ENCODE results near the gene ANKMY1. TPM values are rescaled to one million over a fixed set of nuclear protein-coding genes. Genes with fewer than 3 reads are reported as not detected.

The ANKMY1 gene
- total and polyA plus RNA-seq, 2 donors (not counting 1 experiment from before 2014, with no cell fraction given) = 51.7 to 72.1 TPM

DNA sequence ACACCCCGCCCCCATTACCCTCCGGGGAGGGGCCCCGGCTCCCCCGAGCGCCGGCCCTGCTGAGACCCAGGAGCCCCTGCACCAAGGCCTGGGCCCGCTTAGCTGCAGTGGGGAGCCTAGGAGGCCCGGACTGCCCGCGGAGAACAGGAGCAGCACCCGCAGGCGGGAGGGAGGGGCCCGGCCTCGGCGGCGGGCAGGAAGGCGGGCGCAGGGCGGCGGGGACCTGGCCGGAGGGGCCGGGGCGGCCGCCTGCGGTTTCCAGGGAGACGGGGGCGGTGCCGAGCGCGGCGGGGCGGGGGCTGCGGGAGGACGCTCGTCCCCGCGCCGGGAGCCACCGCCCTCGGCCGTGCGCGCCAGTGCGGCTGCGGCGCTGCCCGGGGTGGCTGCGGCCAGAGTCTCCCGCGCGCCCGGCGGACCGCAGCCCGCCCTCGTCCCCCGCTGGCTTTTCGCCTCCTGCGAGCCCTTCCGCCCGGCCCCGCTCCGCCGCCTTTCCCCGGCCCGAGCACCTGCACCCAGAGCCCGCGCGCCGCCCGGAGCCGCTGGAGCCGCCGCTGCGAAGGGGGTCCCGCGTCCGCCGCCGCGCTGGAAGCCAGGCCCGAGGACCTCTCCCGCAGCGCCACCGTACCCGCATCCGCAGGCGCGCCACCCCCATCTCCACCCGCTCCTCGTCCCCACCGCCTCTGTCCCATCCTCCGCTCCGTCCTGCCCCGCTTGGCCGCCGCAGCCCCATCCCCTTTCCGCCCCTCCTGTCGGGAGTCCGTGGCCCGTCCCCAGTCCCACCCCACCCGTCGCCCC is 105.1 kb downstream of the ANKMY1 start:
- Histone ChIP-seq H3K27ac (ENCODE audit: low read length in 2 of 2) (no peak overlapping the region), H4K20me1 (ENCODE audit: control insufficient read depth, insufficient read depth, low read length, poor library complexity, severe bottlenecking) (no peaks in the 10 kb centered on the region), H3K27me3 (replicated peaks in 1 of 4; ENCODE audit: control extremely low read depth in 1 of 4, control insufficient read depth in 3 of 4, insufficient read depth in 4 of 4, low read length in 3 of 4) (peaks cover 0 to 63% (median 27%) of the 10 kb centered on the region in 4 experiments), H2AFZ (ENCODE audit: insufficient read depth, low read depth, low read length, poor library complexity, severe bottlenecking) (peak overlapping the region; percentile 33), H3K4me2 (replicated peaks; ENCODE audit: low read depth, low read length, poor library complexity, severe bottlenecking) (peak overlapping the region; percentile 86), H3K4me1 (ENCODE audit: control insufficient read depth in 2 of 2, insufficient read depth in 2 of 2, low read length in 2 of 2) (peaks cover 26 to 32% of the 10 kb centered on the region in 2 donors), H3K9ac (ENCODE audit: low read length) (peak overlapping the region; percentile 42), H3K36me3 (replicated peaks in 1 of 2; ENCODE audit: control extremely low read depth in 1 of 2, control insufficient read depth in 1 of 2, extremely low read depth in 1 of 2, insufficient read depth in 2 of 2, low read length in 1 of 2) (no peaks in the 10 kb centered on the region), H3K9me3 (ENCODE audit: control extremely low read depth in 1 of 3, control insufficient read depth in 2 of 3, insufficient read depth in 1 of 3, low read length in 2 of 3) (peaks cover 0 to 10% (median 0%) of the 10 kb centered on the region in 3 donors), H3K4me3 (ENCODE audit: control extremely low read depth in 1 of 5, extremely low read depth in 1 of 5, insufficient read depth in 1 of 5, low read depth in 2 of 5, low read length in 4 of 5) (peak overlapping the region in 3 of 5 experiments; percentile 32 to 55 (median 40)), H3K79me2 (ENCODE audit: control insufficient read depth, insufficient read depth, low read length) (no peaks in the 10 kb centered on the region)
- Mint-ChIP-seq H3K4me3 (peak overlapping the region; percentile 68), H3K27me3 (peaks cover 39% of the 10 kb centered on the region), H3K27ac (no peak overlapping the region), H3K9me3 (ENCODE audit: insufficient read depth) (no peaks in the 10 kb centered on the region), H3K4me1 (peaks cover 29% of the 10 kb centered on the region)
- intact Hi-C loops (cut with micrococcal nuclease) = no loop called here
- 1% methylated on average over 93 of the region's 103 CpGs for WGBS (ENCODE audit: insufficient coverage)
- POLR2A ChIA-PET = no interaction called here
- ATAC-seq (ENCODE audit: low read depth) = peak; percentile 59
- DNase-seq = peak; percentile 41
- CTCF ChIA-PET = no interaction called here
- TF ChIP-seq, protein P1, sequence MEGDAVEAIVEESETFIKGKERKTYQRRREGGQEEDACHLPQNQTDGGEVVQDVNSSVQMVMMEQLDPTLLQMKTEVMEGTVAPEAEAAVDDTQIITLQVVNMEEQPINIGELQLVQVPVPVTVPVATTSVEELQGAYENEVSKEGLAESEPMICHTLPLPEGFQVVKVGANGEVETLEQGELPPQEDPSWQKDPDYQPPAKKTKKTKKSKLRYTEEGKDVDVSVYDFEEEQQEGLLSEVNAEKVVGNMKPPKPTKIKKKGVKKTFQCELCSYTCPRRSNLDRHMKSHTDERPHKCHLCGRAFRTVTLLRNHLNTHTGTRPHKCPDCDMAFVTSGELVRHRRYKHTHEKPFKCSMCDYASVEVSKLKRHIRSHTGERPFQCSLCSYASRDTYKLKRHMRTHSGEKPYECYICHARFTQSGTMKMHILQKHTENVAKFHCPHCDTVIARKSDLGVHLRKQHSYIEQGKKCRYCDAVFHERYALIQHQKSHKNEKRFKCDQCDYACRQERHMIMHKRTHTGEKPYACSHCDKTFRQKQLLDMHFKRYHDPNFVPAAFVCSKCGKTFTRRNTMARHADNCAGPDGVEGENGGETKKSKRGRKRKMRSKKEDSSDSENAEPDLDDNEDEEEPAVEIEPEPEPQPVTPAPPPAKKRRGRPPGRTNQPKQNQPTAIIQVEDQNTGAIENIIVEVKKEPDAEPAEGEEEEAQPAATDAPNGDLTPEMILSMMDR (IDR thresholded peaks at IDR 0.05) = no peak
- TF ChIP-seq EZH2 (IDR thresholded peaks at IDR 0.05; ENCODE audit: borderline replicate concordance, insufficient read depth, low read depth, low read length, poor library complexity, severe bottlenecking) = no peak

DNA sequence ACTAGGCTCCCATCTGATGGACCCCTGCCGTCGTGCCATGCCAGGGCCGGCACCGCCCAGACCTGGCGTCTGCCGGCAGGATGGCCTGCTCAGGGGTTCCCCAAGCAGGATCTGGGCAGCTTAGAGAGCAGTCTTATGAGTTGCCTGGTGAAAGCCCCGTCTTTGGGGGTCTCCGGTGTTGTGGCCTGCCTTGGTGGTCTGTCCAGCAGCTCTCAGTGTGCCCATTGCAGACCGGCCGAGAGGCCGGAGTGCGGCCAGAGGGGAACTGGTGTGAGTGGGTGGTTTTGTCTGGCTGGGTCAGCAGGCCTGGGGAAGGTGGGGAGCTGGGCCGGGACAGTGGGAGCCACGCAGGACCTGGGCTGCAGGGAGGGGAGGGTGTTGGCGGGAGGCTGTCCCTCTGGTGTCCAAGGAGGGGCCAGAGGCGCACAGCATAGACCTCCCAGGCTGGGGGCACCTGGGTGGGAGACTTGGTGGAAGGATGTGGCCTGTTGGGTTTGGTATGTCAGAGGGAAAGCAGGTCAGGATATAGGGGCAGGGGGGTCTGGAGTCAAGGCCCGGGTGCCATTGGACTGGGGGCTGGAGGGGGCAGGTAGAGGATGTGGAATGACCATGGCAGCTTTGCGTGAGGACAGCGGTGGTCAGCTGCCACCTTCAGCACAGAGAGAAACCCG is 105.9 kb downstream of the ANKMY1 start:
- no peak for DNase-seq
- intact Hi-C loops (cut with micrococcal nuclease) = no loop called here
- H4K20me1 ChIP-seq (ENCODE audit: control insufficient read depth, insufficient read depth, low read length, poor library complexity, severe bottlenecking) = no peaks in the 10 kb centered on the region
- no peak overlapping the region for H2AFZ ChIP-seq (ENCODE audit: insufficient read depth, low read depth, low read length, poor library complexity, severe bottlenecking)
- no peak for TF ChIP-seq EZH2 (IDR thresholded peaks at IDR 0.05; ENCODE audit: borderline replicate concordance, insufficient read depth, low read depth, low read length, poor library complexity, severe bottlenecking)
- TF ChIP-seq, protein P1 (IDR thresholded peaks at IDR 0.05) = no peak
- peaks cover 0 to 56% (median 24%) of the 10 kb centered on the region in 4 experiments for H3K27me3 ChIP-seq (replicated peaks in 1 of 4; ENCODE audit: control extremely low read depth in 1 of 4, control insufficient read depth in 3 of 4, insufficient read depth in 4 of 4, low read length in 3 of 4)
- no peak overlapping the region for H3K9ac ChIP-seq (ENCODE audit: low read length)
- CTCF ChIA-PET = no interaction called here
- peak overlapping the region; percentile 68 for H3K4me3 Mint-ChIP-seq
- H3K9me3 Mint-ChIP-seq (ENCODE audit: insufficient read depth) = no peaks in the 10 kb centered on the region
- H3K4me3 ChIP-seq (ENCODE audit: control extremely low read depth in 1 of 5, extremely low read depth in 1 of 5, insufficient read depth in 1 of 5, low read depth in 2 of 5, low read length in 4 of 5) = peak overlapping the region in 2 of 5 experiments; percentile 32 to 55
- POLR2A ChIA-PET = no interaction called here
- peaks cover 29% of the 10 kb centered on the region for H3K4me1 Mint-ChIP-seq
- no peak overlapping the region for H3K27ac ChIP-seq (ENCODE audit: low read length in 2 of 2)
- H3K4me2 ChIP-seq (replicated peaks; ENCODE audit: low read depth, low read length, poor library complexity, severe bottlenecking) = peak overlapping the region; percentile 86
- H3K27me3 Mint-ChIP-seq = peaks cover 39% of the 10 kb centered on the region
- H3K27ac Mint-ChIP-seq = no peak overlapping the region
- WGBS (ENCODE audit: insufficient coverage) = 74% methylated on average over 18 of the region's 20 CpGs
- no peaks in the 10 kb centered on the region for H3K36me3 ChIP-seq (replicated peaks in 1 of 2; ENCODE audit: control extremely low read depth in 1 of 2, control insufficient read depth in 1 of 2, extremely low read depth in 1 of 2, insufficient read depth in 2 of 2, low read length in 1 of 2)
- H3K79me2 ChIP-seq (ENCODE audit: control insufficient read depth, insufficient read depth, low read length) = no peaks in the 10 kb centered on the region
- H3K4me1 ChIP-seq (ENCODE audit: control insufficient read depth in 2 of 2, insufficient read depth in 2 of 2, low read length in 2 of 2) = peaks cover 26 to 32% of the 10 kb centered on the region in 2 donors
- H3K9me3 ChIP-seq (ENCODE audit: control extremely low read depth in 1 of 3, control insufficient read depth in 2 of 3, insufficient read depth in 1 of 3, low read length in 2 of 3) = peaks cover 0 to 10% (median 0%) of the 10 kb centered on the region in 3 donors
- ATAC-seq (ENCODE audit: low read depth) = no peak
